ENCODE data around the gene CREB1. TPM values are rescaled to one million over a fixed set of nuclear protein-coding genes. Genes with fewer than 3 reads are reported as not detected.

The CREB1 gene
- total and polyA plus RNA-seq, 2 donors (not counting 3 experiments of a cell fraction or from before 2014, with no cell fraction given): 31.0 to 71.1 TPM

DNA sequence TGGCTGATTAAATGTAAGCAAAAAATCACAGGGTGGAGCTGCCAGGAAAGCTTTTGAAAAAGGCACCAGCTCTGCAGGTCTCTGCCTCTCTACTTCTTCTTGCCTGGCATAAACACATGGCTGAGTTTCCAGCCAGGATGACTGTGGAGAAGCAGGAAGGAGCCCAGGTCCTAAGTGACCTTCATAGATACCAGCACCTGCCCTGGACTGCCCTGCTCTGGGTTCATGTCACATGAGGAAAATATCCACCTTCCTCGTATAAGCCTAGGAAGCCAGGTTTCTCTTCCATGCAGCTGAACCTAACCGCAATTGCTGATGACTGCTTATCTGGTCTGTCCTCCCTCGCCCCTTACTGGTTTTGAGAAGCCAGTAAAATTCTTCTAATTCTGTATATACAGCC is 47.8 kb upstream of the CREB1 start:
- H3K9me3 ChIP-seq (replicated peaks; ENCODE audit: control insufficient read depth, insufficient read depth, low read length): no peaks in the 10 kb centered on the region
- H3K79me2 ChIP-seq (ENCODE audit: control insufficient read depth, insufficient read depth, low read length): no peaks in the 10 kb centered on the region
- intact Hi-C loops (cut with micrococcal nuclease): no loop called here
- ChIA-PET CTCF (no interaction called here), POLR2A (no interaction called here)
- dilution Hi-C loops (cut with MboI; ENCODE audit: extremely low pct_ligation_motif_present, low sequenced_read_pairs): no loop called here
- no peak overlapping the region for H3K4me3 ChIP-seq (replicated peaks in 1 of 3; ENCODE audit: insufficient read depth in 1 of 3, low read depth in 1 of 3, low read length in 3 of 3)
- H3K9ac ChIP-seq (replicated peaks; ENCODE audit: extremely low read depth, insufficient read depth, low read length): no peak overlapping the region
- H4K20me1 ChIP-seq (replicated peaks; ENCODE audit: control insufficient read depth, extremely low read depth, insufficient read depth, low read length): no peaks in the 10 kb centered on the region
- no peaks in the 10 kb centered on the region for H3K9me1 ChIP-seq (replicated peaks; ENCODE audit: control insufficient read depth, extremely low read depth, insufficient read depth, low read length)
- TF ChIP-seq FOS (IDR thresholded peaks at IDR 0.05; ENCODE audit: borderline replicate concordance, insufficient read depth, low read length) (no peak), GATA2 (IDR thresholded peaks at IDR 0.05; ENCODE audit: insufficient read depth, insufficient read length, low read depth, low read length) (no peak), CTCF (IDR thresholded peaks at IDR 0.05; ENCODE audit: extremely low read depth in 1 of 2, insufficient read depth in 1 of 2, low read depth in 1 of 2, low read length in 2 of 2) (no peak), MYC (IDR thresholded peaks at IDR 0.05; ENCODE audit: low read depth, low read length) (no peak), POLR2A (IDR thresholded peaks at IDR 0.05; ENCODE audit: low read depth, low read length) (no peak), EZH2 (IDR thresholded peaks at IDR 0.05; ENCODE audit: borderline replicate concordance, low read depth, low read length, severe bottlenecking) (no peak), POLR2AphosphoS5 (IDR thresholded peaks at IDR 0.05; ENCODE audit: insufficient read depth, low read depth, low read length) (no peak), JUN (IDR thresholded peaks at IDR 0.05; ENCODE audit: borderline replicate concordance, insufficient read depth, insufficient read length, low read depth) (no peak)
- TF ChIP-seq, protein P1, sequence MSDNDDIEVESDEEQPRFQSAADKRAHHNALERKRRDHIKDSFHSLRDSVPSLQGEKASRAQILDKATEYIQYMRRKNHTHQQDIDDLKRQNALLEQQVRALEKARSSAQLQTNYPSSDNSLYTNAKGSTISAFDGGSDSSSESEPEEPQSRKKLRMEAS (IDR thresholded peaks at IDR 0.05; ENCODE audit: insufficient read depth, insufficient read length): no peak
- no peak overlapping the region for H2AFZ ChIP-seq (ENCODE audit: low read depth, low read length)
- no peak overlapping the region for H3K27ac ChIP-seq (ENCODE audit: insufficient read depth, low read depth, low read length)
- H3K27me3 ChIP-seq (ENCODE audit: control insufficient read depth in 2 of 2, insufficient read depth in 2 of 2, low read length in 2 of 2): no peaks in the 10 kb centered on the region
- H3K4me1 ChIP-seq (ENCODE audit: control insufficient read depth, extremely low read depth, insufficient read depth, low read length): no peaks in the 10 kb centered on the region
- H3K36me3 ChIP-seq (ENCODE audit: control insufficient read depth in 2 of 2, extremely low read depth in 1 of 2, insufficient read depth in 2 of 2, low read length in 2 of 2): no peaks in the 10 kb centered on the region
- no TSS peak for BruUV-seq (replicated peaks)
- H3K4me2 ChIP-seq (ENCODE audit: insufficient read depth, low read length): no peak overlapping the region
- no peak for FAIRE-seq
- DNase-seq (ENCODE audit: low read depth, low spot score): no peak
